OCI-LY7 (cell line): Measurements from ENCODE around the gene EXOC6B. TPM values are rescaled to one million over a fixed set of nuclear protein-coding genes. Genes with fewer than 3 reads are reported as not detected.
A peak's percentile ranks its signal among the peaks of the same experiment; 100 is the strongest.

ENCODE experiments used
- Bru-seq: library from RNA; stranded (reverse); fragments of 400-500 nt; gene quantifications from one replicate; lab custom pipeline; 2021; lab: Mats Ljungman, UMichigan
- BruChase-seq, 2 experiments: library from RNA; stranded (reverse); fragments of 400-500 nt; gene quantifications; one replicate each; lab custom pipeline; 2021; lab: Mats Ljungman, UMichigan
- BruUV-seq: library from RNA; stranded (reverse); fragments of 400-500 nt; replicated peaks from 2 replicates; lab custom pipeline; 2021; lab: Mats Ljungman, UMichigan
- CTCF ChIA-PET: fragments of 300-600 bp; sonication (Branson Sonifier 250); formaldehyde crosslinking; loops from one replicate; lab custom pipeline; 2022; ENCODE audit warnings: antibody characterized with exemption; ENCODE audit not compliant: unreplicated experiment; lab: Charles Lee
- POLR2A ChIA-PET: fragments of 300-600 bp; sonication (Branson Sonifier 250); formaldehyde crosslinking; loops from one replicate; lab custom pipeline; 2022; ENCODE audit warnings: antibody characterized with exemption; lab: Charles Lee
- DNase-seq: peaks from one replicate; pipeline ENCODE4 v3.0.0-alpha.2; 2015; ENCODE audit warnings: low spot score
- H2AFZ ChIP-seq: fragments of 200-600 bp; sonication (generic), shearing (Covaris generic); 2 replicates; pipeline ENCODE4 v1.6.1; 2014; ENCODE audit warnings: mild to moderate bottlenecking, antibody characterized with exemption, low read length, moderate library complexity
- H3K27ac ChIP-seq: fragments of 200-600 bp; sonication (generic); 2 replicates; pipeline ENCODE4 v1.5.1; 2014; ENCODE audit warnings: mixed run types, low read depth, mild to moderate bottlenecking, moderate library complexity, low read length, inconsistent platforms; ENCODE audit not compliant: poor library complexity, severe bottlenecking
- H3K36me3 ChIP-seq: fragments of 200-600 bp; sonication (generic); 2 replicates; pipeline ENCODE4 v1.6.1; 2014; ENCODE audit warnings: mild to moderate bottlenecking, antibody characterized with exemption, low read length, moderate library complexity, mixed read lengths; ENCODE audit not compliant: insufficient read depth
- H3K4me1 ChIP-seq: fragments of 200-600 bp; sonication (generic); 2 replicates; pipeline ENCODE4 v1.5.1; 2014; ENCODE audit warnings: mild to moderate bottlenecking, low read length; ENCODE audit not compliant: insufficient read depth, poor library complexity, severe bottlenecking
- H3K4me2 ChIP-seq: fragments of 200-600 bp; sonication (generic); 2 replicates; pipeline ENCODE4 v1.6.1; 2014; ENCODE audit warnings: mild to moderate bottlenecking, low read length
- H3K4me3 ChIP-seq: fragments of 200-600 bp; sonication (generic); 2 replicates; pipeline ENCODE4 v1.5.1; 2014; ENCODE audit warnings: mild to moderate bottlenecking, low read depth, low read length; ENCODE audit not compliant: poor library complexity, severe bottlenecking
- H3K79me2 ChIP-seq: fragments of 200-600 bp; sonication (generic); 2 replicates; pipeline ENCODE4 v1.6.1; 2016; ENCODE audit warnings: low read depth, mild to moderate bottlenecking, low read length, moderate library complexity, mixed read lengths; ENCODE audit not compliant: insufficient read depth
- H3K9me2 ChIP-seq: fragments of 200-600 bp; sonication (generic); 2 replicates; pipeline ENCODE4 v1.6.1; 2016; ENCODE audit warnings: mild to moderate bottlenecking, low read length, mixed read lengths; ENCODE audit not compliant: insufficient read depth
- H3K9me3 ChIP-seq: fragments of 200-600 bp; sonication (generic); 2 replicates; pipeline ENCODE4 v1.6.1; 2014; ENCODE audit warnings: mild to moderate bottlenecking, mixed run types, low read length, mixed read lengths
- H4K20me1 ChIP-seq: fragments of 200-600 bp; sonication (generic); 2 replicates; pipeline ENCODE4 v1.6.1; 2014; ENCODE audit warnings: mild to moderate bottlenecking, antibody characterized with exemption, low read length, moderate library complexity, mixed read lengths; ENCODE audit not compliant: insufficient read depth
- CTCF ChIP-seq: fragments of 200-600 bp; sonication (generic); conservative IDR thresholded peaks from 2 replicates; pipeline ENCODE4 v1.5.1; 2014; ENCODE audit warnings: mild to moderate bottlenecking, antibody characterized with exemption, low read length, moderate library complexity, mixed read lengths
- EZH2phosphoT487 ChIP-seq: fragments of 200-600 bp; sonication (generic); IDR thresholded peaks from 2 replicates; pipeline ENCODE4 v1.6.1; 2018; ENCODE audit warnings: low read depth, borderline replicate concordance, mild to moderate bottlenecking, mixed run types, antibody characterized with exemption, low read length, moderate library complexity, mixed read lengths
- intact Hi-C: fragments of 100-400 bp; cut with micrococcal nuclease; formaldehyde crosslinking; loops from one replicate; pipeline ENCODE4 v1.10.0; 2022; ENCODE audit not compliant: unreplicated experiment
- long read RNA-seq: library from polyadenylated mRNA; stranded (forward); transcript quantifications from one replicate; pipeline ENCODE4 v2.0.0, GENCODE V29; 2022
- total RNA-seq, 2 experiments: library from RNA; depleted of rRNA in 1 of 2; stranded (reverse); fragments of >200 nt in 1 of 2; shearing (Covaris generic) in 1 of 2; gene quantifications; 2 replicates each; pipeline ENCODE4 v1.2.3, GENCODE V29; 2014 to 2022

The EXOC6B gene
- total RNA-seq (2014; rRNA removed; shearing (Covaris generic)) (not detected in 2 replicates), total RNA-seq (2022) (3.9 and 5.1 TPM in 2 replicates), Bru-seq, nascent RNA (percentile 42 among the genes with signal in this experiment), BruChase-seq, experiment 1, labeled RNA remaining after a 6-hour chase (percentile 40 among the genes with signal in this experiment), BruChase-seq, experiment 2, labeled RNA remaining after a 2-hour chase (percentile 40 among the genes with signal in this experiment)
- long read RNA-seq, full-length matches to known transcripts = 1 of 2 reads
- long read RNA-seq, partial matches to known transcripts = 1 of 2 reads
- long read RNA-seq, other reads (novel, unspliced or antisense) = 0 of 2 reads

DNA sequence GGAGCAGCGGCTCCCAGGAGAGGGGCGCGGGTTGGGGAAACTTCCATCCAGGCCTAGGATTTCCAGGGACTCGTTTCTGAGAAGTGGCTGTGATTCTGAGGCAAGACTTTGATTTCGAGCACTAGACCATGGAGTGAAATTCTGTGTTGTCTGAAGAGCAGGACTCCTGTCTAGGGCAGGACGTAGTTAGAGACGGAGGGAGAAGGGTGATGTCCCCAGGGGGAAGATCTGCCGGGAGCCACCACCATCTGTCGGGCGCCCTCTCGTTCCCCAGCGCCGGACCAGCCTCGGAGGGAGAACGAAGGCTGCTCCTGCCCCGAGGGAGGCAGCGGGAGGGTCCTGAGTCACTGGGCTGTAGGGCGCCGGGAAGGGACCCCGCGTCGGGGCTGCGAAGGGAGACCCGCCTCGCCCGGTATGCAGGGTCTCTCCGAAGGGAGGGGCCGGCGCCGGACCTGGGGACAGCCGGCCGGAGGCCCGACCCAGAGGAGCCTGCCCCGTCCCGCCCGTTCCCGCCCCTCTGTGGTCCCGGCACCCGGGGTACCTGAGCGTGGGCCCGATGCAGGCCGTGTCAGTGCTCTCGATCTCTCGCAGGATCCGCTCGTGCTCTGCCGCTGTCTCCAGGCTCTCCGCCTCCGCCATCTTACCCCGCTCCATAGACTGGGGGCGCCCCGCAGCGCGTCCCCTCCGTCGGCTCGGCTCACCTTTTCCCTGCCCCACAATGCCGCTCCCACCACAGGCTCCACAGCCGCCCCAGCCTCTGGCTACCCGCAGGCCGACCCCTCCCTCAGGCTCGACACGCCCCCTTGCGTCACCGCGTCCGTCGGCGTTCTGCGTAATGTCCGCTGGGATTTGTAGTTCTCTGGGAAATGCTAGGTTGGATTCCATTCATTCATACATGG lies at the start of gene EXOC6B:
Gene EXOC6B (minus strand): TSS at position 777 of the 899 bp plus-strand sequence.
- no peaks in the 10 kb centered on the region for H4K20me1 ChIP-seq
- intact Hi-C loops = no loop called here
- no peak within 1 kb of the TSS for H3K4me3 ChIP-seq
- H3K36me3 ChIP-seq = no peaks in the 10 kb centered on the region
- H3K27ac ChIP-seq = no peak within 1 kb of the TSS
- H2AFZ ChIP-seq = no peak within 1 kb of the TSS
- H3K9me3 ChIP-seq = no peaks in the 10 kb centered on the region
- H3K79me2 ChIP-seq = no peaks in the 10 kb centered on the region
- no peaks in the 10 kb centered on the region for H3K9me2 ChIP-seq
- CTCF ChIA-PET = no interaction called here
- POLR2A ChIA-PET = interaction anchor here (0.9 kb wide), 1 partner anchor 12 kb away, joined by 3 read pairs; no protein-coding TSS in a partner anchor
- DNase-seq = no peak
- H3K4me2 ChIP-seq = no peak within 1 kb of the TSS
- no TSS peak for BruUV-seq
- TF ChIP-seq EZH2phosphoT487 = no peak
- TF ChIP-seq CTCF = no peak
- no peaks in the 10 kb centered on the region for H3K4me1 ChIP-seq

DNA sequence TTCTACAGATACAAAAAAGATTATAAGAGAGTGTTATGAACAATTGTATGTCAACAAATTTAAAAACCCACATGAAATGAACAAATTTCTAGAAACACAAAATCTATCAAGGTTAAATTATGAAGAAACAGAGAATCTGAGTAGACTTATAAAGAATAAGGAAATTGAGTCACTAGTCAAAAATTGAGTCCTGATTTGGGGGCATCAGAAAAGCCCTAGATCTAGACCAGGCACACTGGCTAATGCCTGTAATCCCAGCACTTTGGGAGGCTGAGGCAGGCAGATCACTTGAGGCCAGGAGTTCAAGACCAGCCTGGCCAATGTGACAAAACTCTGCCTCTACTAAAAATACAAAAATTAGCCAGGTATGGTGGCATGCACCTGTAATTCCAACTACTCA lies 46.0 kb upstream of the EXOC6B start:
- Histone ChIP-seq H3K9me2 (no peaks in the 10 kb centered on the region), H3K27ac (no peak overlapping the region), H4K20me1 (no peaks in the 10 kb centered on the region), H3K4me3 (no peak overlapping the region), H3K4me1 (no peaks in the 10 kb centered on the region), H3K4me2 (no peak overlapping the region), H3K79me2 (no peaks in the 10 kb centered on the region), H3K9me3 (no peaks in the 10 kb centered on the region), H3K36me3 (no peaks in the 10 kb centered on the region), H2AFZ (no peak overlapping the region)
- no peak for TF ChIP-seq EZH2phosphoT487
- TF ChIP-seq CTCF = no peak
- no peak for DNase-seq
- BruUV-seq = no TSS peak
- CTCF ChIA-PET = no interaction called here
- POLR2A ChIA-PET = interaction anchor here (0.6 to 0.9 kb wide), 2 partner anchors 36 to 38 kb away, joined by 3 read pairs; no protein-coding TSS in a partner anchor
- intact Hi-C loops = no loop called here
